Activated CD4-positive, alpha-beta T cell treated with anti-CD3 and anti-CD28 coated beads, Interleukin-2, amount 50 U/mL, for 16 hours (primary cell): Measurements from ENCODE around the gene SNX21.
"Not testable (repeated sequence)": the region's sequence is repeated elsewhere in the genome, so short reads cannot be mapped to it uniquely, and the experiment has no call there.

Experiments used
- DNase-seq: peaks from one replicate; pipeline ENCODE4 v3.0.0-alpha.2; 2020

Gene SNX21

DNA sequence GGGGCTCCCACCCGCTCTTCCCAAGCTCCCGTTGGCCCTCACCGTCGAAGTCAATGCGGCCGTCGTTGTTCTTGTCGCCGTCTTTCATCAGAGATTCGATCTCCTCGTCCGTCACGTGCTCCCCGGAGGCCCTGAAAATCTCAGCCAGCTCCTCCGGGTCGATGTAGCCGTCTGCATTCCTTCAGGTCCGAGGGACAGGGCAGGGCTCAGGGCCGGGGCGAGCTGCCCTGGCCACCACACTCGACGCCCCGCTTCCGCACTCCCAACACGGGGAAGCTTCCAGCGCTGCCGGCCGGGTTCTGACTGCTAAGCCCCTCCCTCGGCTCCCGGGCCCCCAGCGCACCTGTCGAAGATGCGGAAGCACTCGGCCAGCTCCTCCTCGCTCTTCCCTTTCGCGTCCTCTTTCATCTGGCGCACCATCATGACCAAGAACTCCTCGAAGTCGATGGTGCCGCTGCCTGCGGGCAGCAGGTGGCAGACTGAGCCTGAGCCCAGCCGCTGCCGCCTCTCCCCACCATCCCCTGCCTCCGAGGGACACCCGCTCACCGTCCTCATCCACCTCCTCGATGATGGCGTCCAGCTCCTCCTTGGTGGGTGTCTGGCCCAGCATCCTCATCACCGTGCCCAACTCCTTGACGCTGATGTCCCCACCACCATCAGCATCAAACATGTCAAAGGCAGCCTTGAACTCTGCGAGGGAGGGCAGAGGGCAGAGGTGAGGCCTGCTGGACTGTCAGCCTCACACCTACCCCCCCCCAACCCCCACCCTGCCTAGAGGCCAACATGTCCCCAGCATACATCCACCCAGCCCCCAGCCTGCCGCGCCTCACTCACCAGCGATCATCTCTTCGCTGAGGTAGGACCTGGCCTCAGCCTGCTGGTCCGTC is 9.4 kb upstream of the SNX21 start:
- peak; percentile 58 for DNase-seq

DNA sequence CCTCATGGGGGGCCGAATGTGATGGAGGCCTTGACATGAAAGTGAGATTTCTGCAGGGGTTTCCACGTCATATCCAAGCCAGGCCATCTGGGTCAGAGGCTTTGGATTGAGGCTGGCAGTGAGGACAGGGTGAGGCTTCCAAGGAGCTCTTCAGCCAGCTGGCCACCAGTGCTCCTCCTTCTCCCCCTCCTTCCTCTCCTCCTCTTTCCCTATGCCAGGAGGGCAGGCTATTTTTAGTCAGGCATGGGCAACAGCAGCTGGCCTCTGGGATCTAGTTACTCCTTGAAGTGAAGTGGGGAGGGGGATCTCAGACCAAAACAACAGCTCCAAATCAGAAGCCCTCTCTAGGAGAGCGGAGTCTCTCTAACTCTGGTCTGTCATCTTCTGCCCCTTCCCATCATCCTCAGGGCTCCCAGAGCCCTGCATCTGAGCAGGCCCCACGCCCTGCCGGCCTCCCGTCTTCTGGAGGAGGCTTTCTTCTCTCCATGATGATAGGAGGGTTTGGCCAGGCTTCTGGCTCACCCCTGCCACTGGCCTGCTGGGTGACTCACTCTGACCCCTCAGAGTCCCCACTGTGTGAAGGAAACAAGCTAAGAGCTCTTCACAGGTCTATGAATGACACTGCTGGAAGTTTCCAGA is 7.1 kb upstream of the SNX21 start:
- DNase-seq, result no peak

DNA sequence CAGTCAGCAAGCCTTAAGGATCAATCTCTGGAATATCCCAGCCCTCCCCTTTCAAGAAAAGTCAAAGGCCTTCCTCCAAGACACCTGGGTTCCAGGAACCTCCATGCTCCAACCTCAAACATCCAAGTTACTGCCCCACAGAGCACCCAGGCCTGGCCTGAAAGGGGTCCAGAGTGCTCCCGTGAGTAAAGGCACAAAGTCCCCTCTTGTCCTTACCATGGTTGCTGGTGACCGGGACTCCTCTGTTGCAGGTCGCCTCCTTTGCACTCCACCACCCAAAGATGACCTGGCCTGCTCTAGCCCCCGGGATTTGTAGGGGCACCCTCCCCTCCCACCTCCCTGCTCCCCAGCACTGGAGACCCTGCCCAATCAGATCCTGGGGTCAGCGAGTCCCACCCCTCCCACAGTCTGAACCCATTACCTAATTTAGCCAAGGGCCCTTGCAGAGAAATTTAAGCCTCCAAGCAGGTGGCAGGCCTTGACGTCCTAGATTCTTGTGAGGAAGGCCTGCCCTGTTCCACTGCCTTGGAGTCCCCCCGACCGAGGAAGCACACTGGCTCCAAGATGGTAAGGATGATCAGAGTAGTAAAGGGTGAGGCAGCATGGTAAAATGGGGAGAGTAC is 6.5 kb upstream of the SNX21 start, which contains the start of gene TNNC2:
TSS of gene TNNC2 (minus strand) at position 283 of the 623 bp plus-strand sequence. CDS start at position 219, 64 bp downstream.
- no peak for DNase-seq

DNA sequence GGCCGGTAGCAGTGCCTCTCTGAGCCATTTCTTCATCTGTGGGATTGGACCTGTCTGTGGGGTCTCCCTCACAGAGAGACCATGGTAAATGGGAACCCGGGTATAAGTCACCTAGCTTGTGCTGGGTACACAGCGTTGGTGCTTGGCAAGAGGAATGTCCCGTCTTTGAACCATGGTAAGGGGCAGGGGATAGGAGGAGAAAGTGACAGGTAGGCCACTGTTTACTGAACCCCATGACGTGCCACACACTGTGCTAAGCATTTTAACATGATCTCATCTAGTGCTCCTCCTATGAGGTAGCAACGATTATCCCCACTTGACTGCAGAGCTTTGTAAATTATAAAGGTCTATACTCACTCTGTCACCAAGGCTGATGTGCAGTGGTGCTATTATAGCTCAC is 5.9 kb upstream of the SNX21 start:
- DNase-seq, result no peak

DNA sequence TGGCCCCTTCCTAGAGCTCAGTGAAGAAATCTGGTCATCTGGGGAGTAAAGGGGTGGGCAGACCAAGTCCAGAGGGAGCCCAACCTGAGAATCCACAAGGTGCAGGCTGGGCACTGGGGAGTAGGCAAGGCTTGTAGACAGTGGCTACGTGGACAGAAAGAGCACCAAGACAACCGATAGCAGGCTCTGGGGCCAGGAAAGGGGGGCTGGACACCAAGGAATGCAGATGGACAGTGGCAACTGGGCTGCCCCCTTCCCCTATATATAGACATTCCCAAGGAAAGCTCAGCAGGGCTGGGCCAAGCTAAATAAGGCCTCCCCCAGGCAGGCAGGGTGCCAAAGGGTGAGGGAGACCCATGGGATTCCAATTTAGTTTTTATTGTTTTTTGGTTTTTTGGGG is 5.0 kb upstream of the SNX21 start:
- no peak for DNase-seq

DNA sequence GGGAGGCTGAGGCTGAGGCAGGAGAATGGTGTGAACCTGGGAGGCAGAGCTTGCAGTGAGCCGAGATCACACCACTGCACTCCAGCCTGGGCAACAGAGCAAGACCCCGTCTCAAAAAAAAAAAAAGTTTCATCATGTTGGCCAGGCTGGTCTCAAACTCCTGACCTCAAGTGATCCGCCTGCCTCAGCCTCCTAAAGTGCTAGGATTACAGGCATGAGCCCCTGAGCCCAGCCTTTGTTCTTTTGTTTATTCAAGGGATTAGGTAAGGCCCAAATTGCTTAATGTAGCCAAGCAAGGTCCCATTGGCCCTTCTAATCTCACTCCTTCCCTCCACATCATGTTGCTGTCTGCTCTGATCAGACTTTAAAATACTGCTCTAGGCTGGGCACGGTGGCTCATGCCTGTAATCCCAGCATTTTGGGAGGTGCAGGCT is 3.9 kb upstream of the SNX21 start:
- not testable (repeated sequence) for DNase-seq

DNA sequence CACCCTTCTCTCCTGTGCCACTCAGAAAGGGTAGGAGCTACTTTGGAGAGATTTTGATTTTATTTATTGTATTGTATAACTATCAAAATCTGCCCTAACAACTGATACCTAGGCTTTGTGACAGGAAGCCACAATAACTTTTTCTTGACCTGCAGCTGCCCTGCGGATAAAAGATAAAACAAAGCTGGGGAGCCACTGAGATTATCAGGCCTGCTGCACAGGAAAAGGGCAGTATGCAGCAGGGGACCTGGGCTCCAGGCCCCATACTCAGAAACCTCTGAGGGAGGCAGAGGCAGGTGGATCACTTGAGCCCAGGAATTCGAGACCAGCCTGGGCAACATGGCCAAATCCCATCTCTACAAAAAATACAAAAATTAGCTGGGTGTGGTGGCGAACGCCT is 980 bp upstream of the SNX21 start:
- no peak for DNase-seq

DNA sequence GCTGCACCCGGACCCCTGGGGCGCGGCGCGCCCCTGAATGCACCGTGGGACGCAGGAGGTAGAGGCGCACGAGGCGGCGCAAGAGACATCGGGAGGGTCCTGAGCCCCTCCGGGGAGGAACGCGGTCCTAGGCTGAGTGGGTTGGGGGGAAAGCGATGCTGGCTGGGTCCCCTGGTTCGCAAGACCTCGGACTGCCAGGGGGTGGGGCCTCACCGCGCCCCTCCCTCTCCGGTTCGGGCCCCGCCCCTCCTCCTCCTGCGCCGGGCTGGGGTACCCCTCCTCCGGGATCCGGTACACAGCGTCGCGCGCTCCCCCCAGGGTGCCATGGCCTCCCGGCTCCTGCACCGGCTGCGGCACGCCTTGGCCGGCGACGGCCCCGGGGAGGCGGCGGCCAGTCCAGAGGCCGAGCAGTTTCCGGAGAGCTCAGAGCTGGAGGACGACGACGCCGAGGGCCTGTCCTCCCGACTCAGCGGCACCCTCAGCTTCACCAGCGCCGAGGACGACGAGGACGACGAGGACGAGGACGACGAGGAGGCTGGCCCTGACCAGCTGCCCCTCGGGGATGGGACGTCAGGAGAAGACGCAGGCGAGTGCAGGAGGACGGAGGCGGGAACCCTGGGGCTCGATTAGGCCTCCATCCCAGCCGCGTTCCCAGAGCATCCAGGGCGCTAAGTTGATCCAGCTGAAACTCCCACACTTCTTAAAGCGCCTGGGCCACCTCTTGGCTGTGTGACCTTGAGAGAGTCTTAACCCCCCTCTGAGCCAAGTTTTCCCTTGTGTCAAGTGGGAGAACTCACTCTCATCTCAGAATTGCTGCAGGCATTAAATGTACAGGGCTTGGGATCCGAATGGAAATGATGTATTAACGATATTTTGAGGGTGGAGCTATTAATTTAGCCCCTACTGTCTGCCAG is 541 bp downstream of the SNX21 start:
- peak; percentile 28 for DNase-seq

DNA sequence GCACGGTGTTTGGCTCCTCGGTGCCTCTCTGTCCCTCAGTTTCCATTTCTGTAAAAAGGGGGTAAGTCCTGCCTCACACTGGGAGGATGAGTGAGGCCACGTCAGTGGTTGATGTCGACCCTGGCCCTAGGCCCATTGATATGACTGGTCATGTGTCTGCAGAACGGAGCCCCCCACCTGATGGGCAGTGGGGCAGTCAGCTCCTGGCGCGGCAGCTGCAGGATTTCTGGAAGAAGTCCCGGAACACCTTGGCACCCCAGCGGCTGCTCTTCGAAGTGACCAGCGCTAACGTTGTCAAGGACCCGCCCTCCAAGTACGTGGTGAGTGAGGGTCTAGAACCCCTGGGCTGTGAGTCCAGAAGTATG is 1.2 kb downstream of the SNX21 start:
- DNase-seq, result no peak

DNA sequence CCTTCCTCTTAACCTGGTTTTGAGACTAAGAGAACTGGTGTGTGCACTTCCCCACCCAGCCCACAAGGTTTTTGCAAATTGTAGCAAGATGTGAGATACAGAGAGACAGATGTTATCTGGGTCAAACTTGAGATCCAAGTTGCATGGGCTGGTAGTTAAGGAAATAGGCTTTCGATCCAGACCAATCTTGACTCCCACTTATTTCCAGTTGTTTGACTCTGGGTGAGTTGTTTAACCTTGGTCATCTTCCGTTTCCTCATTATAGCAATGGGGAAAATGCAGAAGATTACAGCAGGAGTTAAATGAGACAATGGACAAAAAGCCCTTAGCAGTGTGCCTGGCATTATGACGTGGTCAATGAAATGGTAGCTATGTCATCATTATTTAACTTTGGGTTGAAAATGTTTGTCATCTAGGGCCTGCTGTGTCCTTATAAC is 1.7 kb downstream of the SNX21 start:
- no peak for DNase-seq

DNA sequence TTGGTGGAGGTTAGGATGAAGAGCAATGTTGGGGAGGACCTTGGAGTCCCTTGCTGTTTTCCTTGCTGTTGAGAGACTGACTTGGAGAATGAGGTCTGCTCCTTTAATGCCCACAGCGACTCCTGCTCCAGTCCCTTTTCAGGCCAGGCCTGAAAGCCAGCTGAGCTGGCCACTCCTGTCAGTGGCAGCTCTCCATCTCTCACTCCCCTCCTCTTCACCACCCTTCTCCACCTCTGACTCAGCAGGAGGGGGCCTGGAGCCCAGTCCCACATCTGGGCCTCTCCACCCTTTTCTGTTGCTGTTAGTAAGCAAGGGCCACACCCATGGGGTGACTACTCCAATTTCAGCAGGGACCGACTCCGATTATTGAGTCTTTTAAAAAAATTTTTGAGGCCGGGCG is 2.2 kb downstream of the SNX21 start:
- DNase-seq, result no peak

DNA sequence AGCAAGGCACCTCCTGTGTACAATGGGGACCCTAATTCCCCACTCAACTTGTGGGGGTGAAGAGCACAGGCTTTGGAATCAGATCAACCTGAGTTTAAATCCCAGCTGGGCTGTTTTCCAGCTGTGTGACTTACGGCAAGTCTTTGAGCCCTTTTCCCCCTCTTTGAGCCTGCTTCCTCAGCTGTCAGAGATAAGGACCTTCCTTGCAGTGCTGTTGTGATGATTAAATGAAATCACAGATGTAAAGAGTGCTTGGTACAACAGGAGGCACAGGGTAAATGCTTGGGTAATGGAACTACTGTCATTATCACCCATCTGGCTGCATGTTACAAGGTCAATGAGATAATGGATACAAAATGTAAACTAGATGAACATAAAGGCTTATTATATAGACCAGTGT is 3.2 kb downstream of the SNX21 start:
- no peak for DNase-seq

DNA sequence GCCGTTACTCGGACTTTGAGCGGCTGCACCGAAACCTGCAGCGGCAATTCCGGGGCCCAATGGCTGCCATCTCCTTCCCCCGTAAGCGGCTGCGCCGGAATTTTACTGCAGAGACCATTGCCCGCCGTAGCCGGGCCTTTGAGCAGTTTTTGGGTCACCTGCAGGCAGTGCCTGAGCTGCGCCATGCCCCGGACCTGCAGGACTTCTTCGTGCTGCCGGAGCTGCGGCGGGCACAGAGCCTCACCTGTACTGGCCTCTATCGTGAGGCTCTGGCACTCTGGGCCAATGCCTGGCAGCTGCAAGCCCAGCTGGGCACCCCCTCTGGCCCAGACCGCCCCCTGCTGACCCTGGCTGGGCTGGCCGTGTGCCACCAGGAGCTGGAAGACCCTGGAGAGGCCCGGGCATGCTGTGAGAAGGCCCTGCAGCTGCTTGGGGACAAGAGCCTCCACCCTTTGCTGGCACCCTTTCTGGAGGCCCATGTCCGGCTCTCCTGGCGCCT is 7.2 kb downstream of the SNX21 start:
- no peak for DNase-seq

DNA sequence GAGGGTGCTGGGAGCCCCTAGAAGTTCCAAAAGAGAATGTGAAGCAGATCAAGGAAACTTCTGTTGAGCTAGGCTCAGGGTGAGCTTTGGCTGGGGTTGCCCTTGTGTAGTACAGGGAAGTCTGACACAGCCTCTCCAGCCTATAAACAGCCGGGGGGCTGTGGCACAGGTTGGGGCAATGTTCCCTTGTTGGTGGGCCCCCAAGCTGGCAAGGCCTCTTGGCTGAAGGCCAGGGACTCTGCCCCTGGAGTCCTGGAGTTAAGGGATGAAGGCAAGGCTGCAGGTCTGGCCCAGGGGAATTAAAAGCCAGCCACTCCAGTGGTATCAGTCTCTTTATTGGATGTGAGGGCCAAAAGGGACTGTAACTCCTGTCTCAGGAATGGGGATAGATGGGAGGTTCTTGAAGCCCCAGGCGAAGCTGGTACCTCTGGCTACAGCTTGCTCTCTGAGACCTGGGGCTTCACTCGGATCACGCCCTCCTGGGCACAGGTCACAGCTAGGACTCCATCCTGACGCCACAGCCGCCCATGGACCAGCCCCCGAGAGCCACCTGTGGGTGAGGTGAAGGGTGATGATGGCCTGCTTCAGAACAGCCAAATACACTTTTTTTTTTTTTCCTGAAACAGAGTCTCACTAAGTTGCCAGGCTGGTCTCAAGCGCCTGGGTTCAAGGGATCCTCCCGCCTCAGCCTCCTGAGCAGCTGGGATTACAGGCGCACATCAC is 8.0 kb downstream of the SNX21 start:
- DNase-seq, result no peak

DNA sequence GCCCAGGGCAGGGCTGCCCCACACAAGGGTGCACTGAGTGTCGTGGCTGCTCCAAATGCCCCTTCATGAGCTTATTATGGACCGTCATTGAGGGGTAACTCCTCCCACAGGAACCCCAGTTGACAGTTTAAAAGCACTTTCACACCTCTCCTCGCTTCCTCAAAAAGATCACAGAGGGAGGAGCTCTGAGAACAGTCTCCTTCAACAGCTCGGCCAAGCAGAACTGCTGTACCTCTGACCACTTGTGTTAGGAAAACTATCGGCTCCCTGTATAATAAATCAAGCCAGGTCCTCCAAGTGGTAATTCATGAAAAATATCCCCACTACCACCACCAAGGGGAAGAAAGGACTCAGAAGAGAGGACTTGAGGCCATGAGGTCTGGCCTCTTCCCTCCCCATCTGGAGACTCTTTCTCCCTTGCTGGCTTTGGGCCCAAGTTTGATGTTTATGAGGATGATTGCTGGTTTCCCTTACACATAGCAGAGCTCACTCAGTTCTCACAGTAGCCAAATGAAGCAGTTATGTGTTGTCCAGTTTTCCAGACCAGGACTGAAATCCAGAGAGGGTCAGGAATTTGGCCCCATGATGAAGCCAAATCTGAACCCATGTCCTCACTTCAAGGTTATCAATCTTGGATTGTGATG is 8.7 kb downstream of the SNX21 start:
- DNase-seq, result no peak

DNA sequence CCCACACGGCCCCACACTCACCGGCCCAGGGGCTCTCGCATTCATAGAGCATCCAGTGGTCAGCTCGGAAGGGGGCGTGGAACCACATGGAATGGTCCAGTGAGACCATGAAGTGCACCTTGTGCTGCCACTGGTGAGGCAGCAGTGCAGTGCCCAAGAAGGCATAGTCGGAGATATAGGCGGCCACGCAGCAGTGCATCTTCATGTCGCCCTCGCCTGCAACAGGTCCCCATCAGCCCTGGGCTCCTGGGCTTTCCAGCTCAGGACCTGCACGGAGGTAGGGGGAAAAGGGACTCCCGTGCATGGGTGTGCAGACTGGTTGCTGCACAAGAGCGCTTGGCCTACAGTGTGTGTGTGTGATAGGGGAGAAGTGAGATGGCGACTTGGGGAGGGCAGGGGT is 9.9 kb downstream of the SNX21 start:
- no peak for DNase-seq

DNA sequence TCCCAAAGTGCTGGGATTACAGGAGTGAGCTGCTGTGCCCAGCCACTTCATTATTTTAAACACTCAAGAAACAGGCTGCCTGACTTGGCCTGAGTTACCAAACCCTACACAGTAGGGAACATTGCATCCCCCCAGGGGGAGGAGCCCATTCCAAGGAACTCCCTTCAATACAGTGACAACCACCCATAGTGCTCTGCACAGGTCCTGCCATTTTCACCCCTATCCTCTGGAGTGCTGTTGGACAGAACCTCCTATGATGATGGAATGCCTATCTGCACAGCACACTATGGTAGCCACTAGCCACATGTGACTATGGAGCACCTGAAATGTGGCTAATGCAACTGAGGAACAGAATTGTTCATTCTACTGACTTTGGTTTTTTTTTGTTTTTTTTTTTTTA is 11.9 kb downstream of the SNX21 start:
- DNase-seq, result no peak

DNA sequence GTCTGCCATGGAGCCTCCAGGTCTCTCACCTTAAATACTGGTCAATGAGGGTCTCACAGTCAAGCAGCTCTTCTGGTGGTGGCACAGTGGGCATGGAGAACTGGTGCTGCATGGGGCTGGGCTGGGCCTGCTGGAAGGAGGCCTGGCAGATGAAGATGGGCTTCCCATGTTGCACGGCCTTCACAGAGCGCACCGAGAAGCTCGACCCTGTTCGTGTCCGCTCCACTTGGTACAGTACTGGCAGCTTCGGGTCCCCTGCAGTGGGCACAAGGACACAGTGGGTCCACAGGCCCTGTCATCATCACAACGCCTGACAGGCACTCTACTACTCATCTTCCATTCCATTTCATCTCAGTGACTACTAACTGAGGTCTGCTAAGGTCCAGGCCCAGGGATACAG is 14.8 kb downstream of the SNX21 start:
- DNase-seq, result no peak

DNA sequence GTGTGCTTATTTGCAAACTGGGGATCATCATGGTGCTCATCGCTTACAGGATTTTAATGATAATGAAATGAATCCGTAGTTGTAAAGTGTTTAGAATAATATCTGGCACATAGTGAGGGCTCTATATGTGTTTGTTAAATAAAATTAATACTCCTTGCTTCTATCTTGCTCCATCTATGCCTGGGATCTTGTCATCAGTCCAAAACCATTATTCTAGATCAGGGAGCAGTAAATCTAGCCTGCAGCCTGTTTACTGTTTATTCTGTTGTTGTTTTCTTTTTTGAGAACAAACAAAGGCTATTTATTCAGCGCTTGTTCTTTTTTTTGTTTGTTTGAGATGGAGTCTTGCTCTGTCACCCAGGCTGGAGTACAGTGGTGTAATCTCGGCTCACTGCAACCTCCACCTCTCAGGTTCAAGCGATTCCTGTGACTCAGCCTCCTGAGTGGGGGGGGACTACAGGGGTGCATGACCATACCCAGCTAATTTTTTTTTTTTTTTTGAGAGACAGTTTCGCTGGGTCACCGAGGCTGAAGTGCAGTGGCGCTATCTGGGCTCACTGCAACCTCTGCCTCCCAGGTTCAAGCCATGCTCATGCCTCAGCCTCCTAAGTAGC is 15.5 kb downstream of the SNX21 start:
- no peak for DNase-seq

DNA sequence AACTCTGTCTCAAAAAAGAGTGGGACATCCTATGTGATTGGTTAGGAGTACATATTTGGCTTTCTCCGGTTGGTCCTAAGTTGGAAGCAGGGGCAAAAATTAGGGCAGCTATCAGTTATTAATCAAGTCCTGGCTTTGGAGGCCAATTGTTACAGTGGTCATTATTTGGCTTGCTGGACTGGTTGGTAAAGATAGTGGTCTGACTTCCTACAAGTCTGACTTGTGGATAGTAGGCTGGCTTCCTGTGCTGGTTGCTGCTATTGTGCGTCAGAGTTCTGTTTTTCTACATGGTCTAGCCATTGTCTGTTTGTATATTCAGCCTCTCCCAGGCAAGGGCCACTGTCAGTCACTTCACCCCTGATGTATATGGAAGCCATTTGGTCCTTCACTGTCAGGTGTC is 16.6 kb downstream of the SNX21 start:
- DNase-seq, result no peak

DNA sequence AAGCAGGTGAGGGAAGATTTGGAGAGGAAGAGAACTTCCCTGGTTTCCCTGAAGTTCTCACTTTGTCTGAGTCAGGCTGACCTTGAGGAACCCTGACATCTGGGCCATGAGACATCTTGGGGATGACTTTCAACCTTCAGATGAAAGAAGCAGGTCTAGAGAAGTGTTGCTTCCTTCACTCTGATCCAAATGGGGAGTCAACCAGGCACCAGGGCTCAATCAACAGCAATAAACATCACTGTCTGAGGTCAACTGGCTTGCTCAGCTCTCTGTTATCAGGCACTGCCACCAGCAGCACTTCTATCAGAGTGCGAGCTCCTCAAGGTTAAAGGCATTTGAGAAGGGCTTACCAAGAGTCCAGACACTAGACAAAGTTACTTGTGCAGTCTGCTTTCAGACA is 17.3 kb downstream of the SNX21 start:
- DNase-seq, result no peak
